ENCODE results near the gene DRC1.

- no peak for TF ChIP-seq CTCF (conservative IDR thresholded peaks at IDR 0.05; ENCODE audit: low read depth, low read length)
- TF ChIP-seq EZH2 (IDR thresholded peaks at IDR 0.05; ENCODE audit: borderline replicate concordance, low read depth, low read length, poor library complexity, severe bottlenecking): no peak
Observed at GRCh38 chr2:26423750-26424149, 22.0 kb downstream of the DRC1 start.

All from A673 (cell line).